Testis (tissue), 2 donors: ENCODE results near the gene C1QTNF12.

Experiments
- POLR2A ChIP-seq: fragments of 450-650 bp; IDR thresholded peaks from one replicate; pipeline ENCODE4 v1.6.1; 2017; ENCODE audit warnings: antibody characterized with exemption, mild to moderate bottlenecking, moderate library complexity
- TF ChIP-seq, protein P1 (sequence below), 3 experiments: fragments of 450-650 bp in 2 of 3; fragments of 200-600 bp in 1 of 3; sonication (generic) in 1 of 3; IDR thresholded peaks; one replicate each; pipeline ENCODE4 v1.5.1; 2016 to 2019; ENCODE audit warnings: antibody characterized with exemption in 3 of 3, mild to moderate bottlenecking in 2 of 3, moderate library complexity in 1 of 3

DNA sequence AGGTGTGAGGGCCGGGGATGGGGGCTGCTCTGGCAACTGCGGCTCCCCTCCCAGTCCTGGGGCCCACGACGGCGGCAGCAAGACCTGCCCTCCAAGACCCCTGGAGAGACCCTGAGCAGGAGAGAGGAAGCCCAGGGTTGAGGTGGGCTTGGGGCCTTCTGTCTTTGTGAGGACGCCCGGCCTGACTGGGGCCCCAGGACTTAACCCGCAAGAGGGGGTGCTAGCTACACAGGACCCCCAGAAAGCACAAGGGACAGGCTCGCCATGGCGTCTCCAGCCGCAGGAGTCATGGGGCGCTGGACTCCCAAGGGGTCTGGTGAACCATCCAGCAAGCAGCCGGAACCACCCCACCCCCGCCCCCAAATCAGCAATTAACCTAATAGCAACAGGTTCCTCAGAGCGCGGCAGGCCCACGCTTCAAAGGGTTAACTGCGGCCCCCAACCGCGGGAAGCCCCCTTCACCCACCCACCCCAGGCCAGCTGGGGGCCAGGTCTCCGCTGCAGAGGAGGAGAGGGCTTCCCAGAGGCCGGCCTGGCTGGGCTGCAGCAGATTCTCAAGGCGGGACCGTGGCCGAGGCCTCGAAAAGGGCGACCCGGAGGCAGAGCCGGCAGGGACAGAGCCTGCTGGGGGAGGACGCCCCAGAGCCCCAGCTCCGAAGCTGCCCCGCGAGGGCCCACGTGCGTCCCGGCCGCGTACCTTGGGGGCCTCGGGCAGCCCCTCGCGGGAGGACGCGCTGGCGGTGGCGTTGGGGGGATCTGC lies 525 bp downstream of the C1QTNF12 start:
- TF ChIP-seq, protein P1, sequence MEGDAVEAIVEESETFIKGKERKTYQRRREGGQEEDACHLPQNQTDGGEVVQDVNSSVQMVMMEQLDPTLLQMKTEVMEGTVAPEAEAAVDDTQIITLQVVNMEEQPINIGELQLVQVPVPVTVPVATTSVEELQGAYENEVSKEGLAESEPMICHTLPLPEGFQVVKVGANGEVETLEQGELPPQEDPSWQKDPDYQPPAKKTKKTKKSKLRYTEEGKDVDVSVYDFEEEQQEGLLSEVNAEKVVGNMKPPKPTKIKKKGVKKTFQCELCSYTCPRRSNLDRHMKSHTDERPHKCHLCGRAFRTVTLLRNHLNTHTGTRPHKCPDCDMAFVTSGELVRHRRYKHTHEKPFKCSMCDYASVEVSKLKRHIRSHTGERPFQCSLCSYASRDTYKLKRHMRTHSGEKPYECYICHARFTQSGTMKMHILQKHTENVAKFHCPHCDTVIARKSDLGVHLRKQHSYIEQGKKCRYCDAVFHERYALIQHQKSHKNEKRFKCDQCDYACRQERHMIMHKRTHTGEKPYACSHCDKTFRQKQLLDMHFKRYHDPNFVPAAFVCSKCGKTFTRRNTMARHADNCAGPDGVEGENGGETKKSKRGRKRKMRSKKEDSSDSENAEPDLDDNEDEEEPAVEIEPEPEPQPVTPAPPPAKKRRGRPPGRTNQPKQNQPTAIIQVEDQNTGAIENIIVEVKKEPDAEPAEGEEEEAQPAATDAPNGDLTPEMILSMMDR (IDR thresholded peaks at IDR 0.05), result no peak
- no peak for TF ChIP-seq POLR2A
